T-helper 9 cell (primary cell): ENCODE results near the gene CACNB4.
"Not testable (repeated sequence)": the region's sequence is repeated elsewhere in the genome, so short reads cannot be mapped to it uniquely, and the experiment has no call there.

Experiments used
- DNase-seq: peaks from one replicate; pipeline ENCODE4 v3.0.0-alpha.2; 2020

CACNB4 gene

GRCh38 chr2:151899156-151899555 lies 199.7 kb downstream of the CACNB4 start:
- no peak for DNase-seq

DNA sequence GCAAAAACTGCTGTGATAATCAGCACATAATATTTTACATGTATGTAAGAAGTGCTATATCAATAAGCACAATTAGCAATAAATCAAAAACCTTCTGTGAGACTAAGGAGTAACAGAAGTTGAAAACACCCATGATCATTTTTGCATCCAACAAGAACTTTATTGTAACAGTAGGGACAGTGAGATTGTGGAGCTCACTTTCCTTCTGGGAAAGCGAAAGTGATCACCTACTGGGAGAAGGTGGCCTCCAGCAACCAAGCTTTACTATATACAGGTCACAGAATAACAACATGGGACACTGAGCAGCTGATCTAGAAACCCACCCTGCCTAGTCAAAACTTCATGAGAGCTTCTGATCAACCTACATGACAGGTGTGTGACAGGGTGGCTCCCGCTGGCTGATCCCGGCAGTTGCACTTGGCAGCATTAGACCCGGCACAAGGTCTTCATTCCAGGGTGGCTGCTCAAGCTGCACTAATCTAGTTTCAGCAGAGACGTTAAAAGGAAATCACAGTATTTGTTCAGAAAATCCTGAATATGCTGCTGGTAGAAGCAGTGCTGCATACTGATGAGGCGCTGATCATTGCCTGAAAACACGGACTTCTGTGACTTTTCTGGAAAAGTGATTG lies 207.2 kb downstream of the CACNB4 start:
- no peak for DNase-seq

DNA sequence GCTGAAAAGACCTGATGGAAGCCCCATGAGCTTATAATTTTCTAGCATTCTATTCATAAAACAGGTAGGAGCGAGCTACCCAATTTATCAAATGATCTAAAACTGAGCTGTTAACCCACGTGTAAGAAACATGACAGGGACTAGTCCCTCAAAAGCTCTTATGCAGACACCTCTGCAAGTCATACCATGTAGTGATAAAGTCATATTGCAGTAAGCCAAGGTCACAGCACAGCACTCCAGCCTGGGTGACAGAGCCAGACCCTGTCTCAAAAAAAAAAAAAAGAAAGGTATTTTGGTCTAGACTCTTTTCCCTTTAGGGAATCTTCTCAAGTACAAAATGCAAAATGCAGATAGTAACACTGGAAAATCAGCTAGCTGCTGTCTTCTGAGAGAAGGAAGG lies 211.7 kb downstream of the CACNB4 start:
- no peak for DNase-seq

GRCh38 chr2:151886241-151886640 lies 212.6 kb downstream of the CACNB4 start:
- no peak for DNase-seq

DNA sequence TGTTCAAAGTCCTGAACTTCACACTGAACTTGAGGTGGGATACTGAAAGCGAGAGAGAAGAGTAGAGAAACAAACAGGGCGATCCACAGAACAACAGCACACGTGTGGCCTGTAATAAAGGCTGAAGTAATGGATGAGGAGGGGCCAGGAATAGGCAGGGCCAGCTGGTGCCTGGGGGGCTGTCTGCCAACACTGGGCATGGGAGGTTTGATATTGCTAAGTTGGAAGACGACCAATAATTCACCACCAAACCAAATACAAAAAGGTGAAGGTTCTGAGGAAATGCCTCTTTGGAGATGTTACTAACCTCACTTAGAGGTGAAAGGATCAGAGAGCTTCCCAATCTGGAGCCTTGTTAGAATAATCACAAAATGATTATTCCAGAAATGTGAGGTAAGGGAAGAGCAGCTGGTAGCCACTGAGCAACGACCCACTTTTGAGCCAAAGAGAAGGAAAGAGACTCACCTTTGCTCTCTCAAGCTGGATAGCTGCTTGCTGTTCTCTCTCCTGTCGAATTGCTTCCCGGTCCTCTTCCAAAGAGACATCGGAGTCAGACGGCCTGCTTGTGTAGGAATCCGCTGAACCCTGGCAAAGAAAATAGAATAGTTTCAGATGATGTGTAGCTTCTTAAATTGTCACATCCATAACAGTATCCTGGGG lies 215.9 kb downstream of the CACNB4 start:
- no peak for DNase-seq

DNA sequence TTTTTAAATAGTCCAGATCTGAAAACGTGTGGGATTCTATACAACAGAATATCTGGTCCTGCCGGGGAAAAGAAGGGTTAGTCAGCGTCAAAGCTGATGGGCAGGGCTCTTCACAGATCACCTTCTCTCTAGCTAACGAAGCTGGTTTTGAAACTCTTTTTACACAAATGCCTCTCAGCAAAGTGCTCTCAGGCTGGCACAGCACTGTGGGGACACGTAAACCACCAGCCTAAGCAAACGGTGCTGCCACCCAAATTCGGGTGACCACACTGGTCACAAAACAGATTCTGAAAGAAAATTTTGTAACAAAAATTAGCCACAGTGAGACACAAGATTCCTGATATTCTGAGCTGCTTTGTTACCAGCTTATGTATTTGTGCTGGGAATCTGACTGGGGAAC lies 217.5 kb downstream of the CACNB4 start:
- no peak for DNase-seq

- DNase-seq = no peak
Measured at GRCh38 chr2:151880586-151880985, 218.3 kb downstream of the CACNB4 start.

DNA sequence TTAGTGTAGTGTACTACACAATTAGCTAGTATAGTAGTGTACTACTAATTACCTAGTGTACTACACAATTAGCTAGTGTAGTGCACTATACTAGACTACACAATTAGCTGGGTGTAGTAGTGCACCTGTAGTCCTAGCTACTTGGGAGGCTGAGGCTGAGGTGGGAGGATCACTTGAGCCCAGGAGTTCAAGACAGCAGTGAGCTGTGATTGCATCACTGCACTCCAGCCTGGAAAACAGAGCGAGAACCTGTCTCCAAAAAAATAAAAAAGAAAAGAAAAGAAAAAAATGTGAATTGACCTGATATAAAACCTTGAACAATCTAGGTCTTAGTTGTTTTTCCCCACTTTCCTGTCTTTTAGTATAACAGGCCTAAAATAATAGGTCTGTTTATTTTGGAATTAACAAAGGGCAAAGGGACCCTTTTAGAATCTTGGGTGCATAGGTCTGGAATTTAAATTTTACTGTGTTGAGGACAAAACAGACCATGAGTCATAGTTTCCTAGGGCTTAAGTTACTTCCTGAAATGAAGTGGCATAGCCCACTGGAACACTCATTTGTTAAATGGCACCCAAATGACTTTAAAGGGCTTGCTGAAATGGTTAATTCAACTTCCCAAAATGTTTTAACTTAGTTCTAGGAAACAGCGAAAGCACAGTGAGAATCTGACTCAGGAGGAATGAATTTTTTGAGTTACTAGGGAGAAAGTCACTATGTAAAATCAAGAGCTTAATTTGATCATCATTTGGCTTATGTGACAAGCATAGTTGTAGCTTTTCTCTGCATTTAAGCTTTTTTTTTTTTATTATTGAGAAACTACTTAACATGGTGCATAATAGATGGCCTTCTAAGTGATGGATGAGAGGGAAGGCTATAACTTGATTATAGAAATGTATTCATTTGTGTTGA lies 219.9 kb downstream of the CACNB4 start:
- DNase-seq = no peak

GRCh38 chr2:151878204-151878603 lies 220.6 kb downstream of the CACNB4 start:
- DNase-seq = no peak

DNA sequence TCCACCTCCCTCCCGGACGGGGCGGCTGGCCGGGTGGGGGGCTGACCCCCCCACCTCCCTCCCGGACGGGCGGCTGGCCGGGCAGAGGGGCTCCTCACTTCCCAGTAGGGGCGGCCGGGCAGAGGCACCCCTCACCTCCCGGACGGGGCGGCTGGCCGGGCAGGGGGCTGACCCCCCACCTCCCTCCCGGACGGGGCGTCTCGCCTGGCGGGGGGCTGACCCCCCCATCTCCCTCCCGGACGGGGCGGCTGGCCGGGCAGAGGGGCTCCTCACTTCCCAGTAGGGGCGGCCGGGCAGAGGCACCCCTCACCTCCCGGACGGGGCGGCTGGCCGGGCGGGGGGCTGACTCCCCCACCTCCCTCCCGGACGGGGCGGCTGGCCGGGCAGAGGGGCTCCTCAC lies 223.2 kb downstream of the CACNB4 start:
- DNase-seq = not testable (repeated sequence)

DNA sequence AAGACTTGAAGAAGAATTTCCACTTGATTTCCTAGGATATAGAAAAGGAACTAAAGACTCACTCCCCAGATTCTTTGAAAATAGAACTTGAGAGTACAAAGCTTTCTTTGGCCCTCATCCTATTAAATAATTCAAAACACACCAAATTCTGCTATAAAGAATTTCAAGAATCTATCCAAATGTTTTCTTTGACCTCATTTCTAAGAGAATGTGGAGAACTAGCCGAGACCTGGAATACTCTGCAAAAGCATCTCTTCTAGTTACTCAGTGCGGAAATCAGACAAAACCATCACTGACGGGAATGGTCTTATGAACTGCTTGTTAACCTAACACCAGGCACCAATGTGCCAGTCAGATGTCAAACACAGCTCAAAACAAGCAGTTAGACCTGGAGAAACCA lies 226.4 kb downstream of the CACNB4 start:
- DNase-seq = no peak

DNA sequence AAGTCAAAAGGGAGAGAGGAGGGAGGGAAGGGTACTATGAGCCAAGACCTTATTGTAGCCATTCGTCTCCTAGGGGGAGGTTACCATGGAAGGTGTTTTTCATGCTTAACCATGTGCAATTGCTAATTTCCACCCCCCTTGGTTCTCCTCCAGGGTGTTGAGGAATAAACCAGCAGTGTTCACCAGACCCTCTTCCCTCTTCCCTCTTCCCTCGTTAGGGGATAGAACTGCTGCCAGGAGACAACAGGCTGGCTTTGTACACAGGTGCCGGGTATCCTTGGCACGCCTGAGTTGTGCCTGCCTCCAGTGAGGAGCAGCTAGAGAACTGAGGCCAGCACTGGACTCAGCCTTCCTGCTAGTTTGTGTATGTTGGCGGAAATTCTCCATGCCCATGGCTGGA lies 229.6 kb downstream of the CACNB4 start:
- DNase-seq = no peak

- DNase-seq = no peak
Measured at GRCh38 chr2:151862700-151863099, 236.1 kb downstream of the CACNB4 start.

DNA sequence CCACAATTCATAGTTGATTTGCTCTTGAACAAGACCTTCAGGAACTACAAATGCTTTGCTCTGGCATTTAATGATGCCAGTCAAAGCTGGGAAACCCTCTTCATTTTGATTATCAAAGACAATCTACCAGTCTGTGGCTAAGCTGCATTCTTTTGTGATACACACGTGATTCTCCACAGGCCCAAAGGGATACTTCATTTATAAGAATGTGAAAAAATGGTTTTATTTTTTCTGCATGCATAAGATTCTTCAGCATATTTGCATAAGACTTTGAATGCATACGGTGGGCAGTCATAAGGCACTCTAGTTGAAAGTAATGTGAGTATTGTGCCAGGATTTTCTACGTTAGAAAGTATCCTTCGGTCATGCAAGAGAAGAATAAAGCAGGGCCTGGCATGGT lies 237.7 kb downstream of the CACNB4 start:
- no peak for DNase-seq

DNA sequence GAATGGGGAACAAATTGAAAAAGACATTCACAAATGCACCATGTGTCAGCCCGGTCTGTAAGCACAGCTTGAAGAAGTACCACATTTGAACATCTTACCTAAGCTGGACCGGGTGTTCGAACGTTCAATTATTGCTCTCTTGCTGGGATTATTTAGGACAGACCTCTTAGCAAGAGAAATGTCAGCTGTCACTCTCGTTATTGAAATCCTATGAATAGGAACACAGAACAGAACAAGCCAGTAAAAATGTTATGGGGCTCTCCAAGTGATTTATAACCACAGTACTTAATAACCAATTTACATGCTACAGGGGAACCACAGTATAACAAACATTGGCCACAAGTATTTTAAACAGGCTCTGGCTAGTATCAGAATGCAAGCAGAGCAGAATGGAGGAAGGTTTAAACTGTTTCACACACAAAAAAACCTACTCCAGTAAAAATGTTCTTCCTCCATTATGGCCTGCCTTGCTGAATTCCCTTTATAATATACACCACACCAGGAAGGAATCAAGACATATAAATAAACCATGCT lies 238.2 kb downstream of the CACNB4 start:
- no peak for DNase-seq

- DNase-seq = no peak
Measured at GRCh38 chr2:151860210-151860609, 238.6 kb downstream of the CACNB4 start.

- DNase-seq = no peak
Measured at GRCh38 chr2:151857650-151858049, 241.2 kb downstream of the CACNB4 start.

DNA sequence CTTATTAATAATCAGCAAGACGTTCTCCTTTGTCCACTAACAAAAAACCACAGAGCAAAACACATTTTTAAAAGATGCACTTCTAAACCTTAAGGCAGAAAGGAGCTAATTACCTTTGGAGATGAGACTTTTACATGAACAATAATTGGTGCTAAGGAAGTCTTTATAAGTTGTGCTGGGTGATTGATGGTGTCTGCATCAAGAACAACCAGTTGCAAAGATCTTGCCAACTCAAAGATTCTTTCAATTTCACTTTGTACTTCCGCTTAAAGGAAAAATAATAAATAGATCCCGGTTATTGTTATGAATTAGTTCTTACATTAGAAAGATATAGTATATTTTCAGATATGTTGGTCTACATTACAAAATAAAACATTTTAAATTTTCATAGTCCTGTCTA lies 243.7 kb downstream of the CACNB4 start:
- DNase-seq = no peak

- DNase-seq = no peak
Measured at GRCh38 chr2:151853070-151853758, 245.6 kb downstream of the CACNB4 start.

- DNase-seq = no peak
Measured at GRCh38 chr2:151852260-151853069, 246.4 kb downstream of the CACNB4 start.

GRCh38 chr2:151851761-151852160 lies 247.1 kb downstream of the CACNB4 start:
- DNase-seq = no peak

DNA sequence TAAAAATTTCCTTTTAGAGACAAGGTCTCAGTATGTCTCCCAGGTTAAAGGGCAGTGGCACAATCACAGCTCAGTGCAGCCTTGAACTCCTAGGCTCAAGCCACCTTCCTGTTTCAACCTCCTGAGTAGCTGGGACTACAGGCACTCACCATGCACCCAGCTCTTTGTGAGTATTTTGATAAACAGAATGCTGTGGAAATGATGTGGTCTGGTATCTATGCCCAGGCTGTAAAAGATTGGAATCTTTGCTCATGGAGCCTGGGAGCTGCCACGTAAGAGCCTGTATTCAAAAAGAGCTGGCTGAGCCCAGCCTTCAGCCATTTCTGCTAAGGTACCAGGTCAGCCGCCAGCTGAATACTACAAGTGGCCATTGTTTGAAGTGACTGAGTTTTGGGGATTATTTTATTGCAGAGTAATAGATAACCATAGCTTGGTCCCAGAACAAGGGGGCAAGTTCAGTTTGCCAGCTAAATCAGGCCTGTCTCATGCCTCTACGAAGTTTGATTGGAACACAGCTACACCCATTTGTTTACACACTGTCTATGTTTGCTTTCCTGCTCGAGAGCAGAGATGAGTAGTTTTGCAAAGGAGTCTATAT lies 249.3 kb downstream of the CACNB4 start:
- DNase-seq = no peak
